KMS-11 (cell line): Measurements from ENCODE around the gene CRELD2.

Source experiments
- H2AFZ ChIP-seq: fragments of 200-600 bp; sonication (generic); 2 replicates; pipeline ENCODE4 v1.6.1; 2016; ENCODE audit warnings: antibody characterized with exemption, mixed run types, low read depth
- H3K27ac ChIP-seq: fragments of 200-600 bp; sonication (generic); 2 replicates; pipeline ENCODE4 v1.6.1; 2016; ENCODE audit warnings: mild to moderate bottlenecking, mixed run types
- H3K27me3 ChIP-seq: fragments of 200-600 bp; sonication (generic); 2 replicates; pipeline ENCODE4 v1.6.1; 2017; ENCODE audit warnings: mild to moderate bottlenecking, low read depth, mixed run types, moderate library complexity; ENCODE audit not compliant: insufficient read depth
- H3K36me3 ChIP-seq: fragments of 200-600 bp; sonication (generic); 2 replicates; pipeline ENCODE4 v1.6.1; 2017; ENCODE audit warnings: mild to moderate bottlenecking, mixed run types; ENCODE audit not compliant: insufficient read depth
- H3K4me1 ChIP-seq: fragments of 200-600 bp; sonication (generic); 2 replicates; pipeline ENCODE4 v1.6.1; 2016; ENCODE audit warnings: mild to moderate bottlenecking, low read depth, mixed run types; ENCODE audit not compliant: poor library complexity, severe bottlenecking
- H3K4me2 ChIP-seq: fragments of 200-600 bp; sonication (generic); 2 replicates; pipeline ENCODE4 v1.7.0; 2016; ENCODE audit warnings: mild to moderate bottlenecking, mixed run types
- H3K4me3 ChIP-seq: fragments of 200-600 bp; sonication (generic); IDR thresholded peaks from 2 replicates; pipeline ENCODE4 v1.6.1; 2017; ENCODE audit warnings: low read depth, low read length, mixed read lengths; ENCODE audit not compliant: insufficient read depth
- H3K79me2 ChIP-seq: fragments of 200-600 bp; sonication (generic); 2 replicates; pipeline ENCODE4 v1.6.1; 2016; ENCODE audit warnings: low read depth, mixed run types; ENCODE audit not compliant: insufficient read depth
- H3K9ac ChIP-seq: fragments of 200-600 bp; sonication (generic); 2 replicates; pipeline ENCODE4 v1.6.1; 2016; ENCODE audit warnings: mild to moderate bottlenecking, mixed run types
- H4K20me1 ChIP-seq: fragments of 200-600 bp; sonication (generic); 2 replicates; pipeline ENCODE4 v1.6.1; 2016; ENCODE audit warnings: mild to moderate bottlenecking, mixed run types; ENCODE audit not compliant: insufficient read depth
- TF ChIP-seq, protein P1 (sequence below): fragments of 200-600 bp; sonication (generic); conservative IDR thresholded peaks from 2 replicates; pipeline ENCODE4 v1.6.1; 2017; ENCODE audit warnings: low read depth, mild to moderate bottlenecking, antibody characterized with exemption, low read length, moderate library complexity, mixed read lengths

The CRELD2 gene

DNA sequence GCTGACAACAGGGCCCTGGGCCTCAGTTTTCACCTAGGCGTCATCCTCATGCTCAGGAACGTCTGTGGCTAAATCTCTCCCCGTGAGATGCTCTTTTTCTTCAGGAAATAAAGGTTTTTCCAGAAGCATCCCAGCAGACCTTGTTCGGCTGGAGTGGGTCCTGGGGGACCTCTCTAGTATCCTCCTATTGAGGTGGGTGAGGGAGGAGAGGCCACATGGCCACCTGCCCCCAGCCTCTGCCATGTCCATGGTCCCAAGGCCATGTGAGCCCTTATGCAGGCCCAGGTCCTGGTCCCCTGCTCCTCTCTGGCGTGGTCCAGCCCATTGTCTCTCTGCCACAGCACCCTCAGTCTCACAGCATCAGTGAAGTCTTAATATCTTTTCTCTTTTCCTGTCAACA, 22.2 kb upstream of the CRELD2 start:
- no peaks in the 10 kb centered on the region for H4K20me1 ChIP-seq
- TF ChIP-seq, protein P1, sequence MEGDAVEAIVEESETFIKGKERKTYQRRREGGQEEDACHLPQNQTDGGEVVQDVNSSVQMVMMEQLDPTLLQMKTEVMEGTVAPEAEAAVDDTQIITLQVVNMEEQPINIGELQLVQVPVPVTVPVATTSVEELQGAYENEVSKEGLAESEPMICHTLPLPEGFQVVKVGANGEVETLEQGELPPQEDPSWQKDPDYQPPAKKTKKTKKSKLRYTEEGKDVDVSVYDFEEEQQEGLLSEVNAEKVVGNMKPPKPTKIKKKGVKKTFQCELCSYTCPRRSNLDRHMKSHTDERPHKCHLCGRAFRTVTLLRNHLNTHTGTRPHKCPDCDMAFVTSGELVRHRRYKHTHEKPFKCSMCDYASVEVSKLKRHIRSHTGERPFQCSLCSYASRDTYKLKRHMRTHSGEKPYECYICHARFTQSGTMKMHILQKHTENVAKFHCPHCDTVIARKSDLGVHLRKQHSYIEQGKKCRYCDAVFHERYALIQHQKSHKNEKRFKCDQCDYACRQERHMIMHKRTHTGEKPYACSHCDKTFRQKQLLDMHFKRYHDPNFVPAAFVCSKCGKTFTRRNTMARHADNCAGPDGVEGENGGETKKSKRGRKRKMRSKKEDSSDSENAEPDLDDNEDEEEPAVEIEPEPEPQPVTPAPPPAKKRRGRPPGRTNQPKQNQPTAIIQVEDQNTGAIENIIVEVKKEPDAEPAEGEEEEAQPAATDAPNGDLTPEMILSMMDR: no peak
- no peaks in the 10 kb centered on the region for H3K4me1 ChIP-seq
- H3K4me2 ChIP-seq: no peak overlapping the region
- H3K27ac ChIP-seq: no peak overlapping the region
- H3K79me2 ChIP-seq: no peaks in the 10 kb centered on the region
- H3K4me3 ChIP-seq: no peak overlapping the region
- H3K36me3 ChIP-seq: no peaks in the 10 kb centered on the region
- H3K27me3 ChIP-seq: no peaks in the 10 kb centered on the region
- no peak overlapping the region for H3K9ac ChIP-seq
- H2AFZ ChIP-seq: no peak overlapping the region

- no peak overlapping the region for H3K9ac ChIP-seq
- H3K27ac ChIP-seq: no peak overlapping the region
- H3K79me2 ChIP-seq: no peaks in the 10 kb centered on the region
- no peak overlapping the region for H3K4me2 ChIP-seq
- H3K4me3 ChIP-seq: no peak overlapping the region
- H3K36me3 ChIP-seq: no peaks in the 10 kb centered on the region
- H4K20me1 ChIP-seq: no peaks in the 10 kb centered on the region
- no peaks in the 10 kb centered on the region for H3K27me3 ChIP-seq
- H2AFZ ChIP-seq: no peak overlapping the region
- no peaks in the 10 kb centered on the region for H3K4me1 ChIP-seq
- TF ChIP-seq, protein P1: no peak
Measured at GRCh38 chr22:49897015-49897684, 21.3 kb upstream of the CRELD2 start.

GRCh38 chr22:49899530-49899929, 18.9 kb upstream of the CRELD2 start:
- no peaks in the 10 kb centered on the region for H4K20me1 ChIP-seq
- no peaks in the 10 kb centered on the region for H3K27me3 ChIP-seq
- no peaks in the 10 kb centered on the region for H3K36me3 ChIP-seq
- no peak overlapping the region for H3K4me3 ChIP-seq
- no peak overlapping the region for H3K27ac ChIP-seq
- H3K79me2 ChIP-seq: no peaks in the 10 kb centered on the region
- H2AFZ ChIP-seq: no peak overlapping the region
- no peak overlapping the region for H3K4me2 ChIP-seq
- TF ChIP-seq, protein P1: no peak
- H3K9ac ChIP-seq: no peak overlapping the region
- H3K4me1 ChIP-seq: no peaks in the 10 kb centered on the region

GRCh38 chr22:49900441-49901230, 17.8 kb upstream of the CRELD2 start:
- Histone ChIP-seq H4K20me1 (no peaks in the 10 kb centered on the region), H3K4me1 (no peaks in the 10 kb centered on the region), H3K27me3 (no peaks in the 10 kb centered on the region), H3K4me2 (no peak overlapping the region), H3K9ac (no peak overlapping the region), H2AFZ (no peak overlapping the region), H3K4me3 (no peak overlapping the region), H3K79me2 (no peaks in the 10 kb centered on the region), H3K36me3 (no peaks in the 10 kb centered on the region), H3K27ac (no peak overlapping the region)
- TF ChIP-seq, protein P1: no peak
